NCI-H187 treated with DMSO at 0.1 percent for 48 hours (cell line): ENCODE results near the gene ROR2.
"Not testable (repeated sequence)": the region's sequence is repeated elsewhere in the genome, so short reads cannot be mapped to it uniquely, and the experiment has no call there.

Experiments used
- DNase-seq: peaks from one replicate; lab custom pipeline; 2025; lab: John Stamatoyannopoulos, UW

Gene ROR2

GRCh38 chr9:91629718-91630117, 320.3 kb downstream of the ROR2 start:
- no peak for DNase-seq

GRCh38 chr9:91628892-91629291, 321.1 kb downstream of the ROR2 start:
- no peak for DNase-seq

GRCh38 chr9:91625331-91625730, 324.7 kb downstream of the ROR2 start:
- DNase-seq, result no peak

GRCh38 chr9:91623004-91623403, 327.0 kb downstream of the ROR2 start:
- no peak for DNase-seq

- DNase-seq, result not testable (repeated sequence)
Measured at GRCh38 chr9:91622121-91622520, 327.9 kb downstream of the ROR2 start.

- not testable (repeated sequence) for DNase-seq
Measured at GRCh38 chr9:91614044-91614443, 336.0 kb downstream of the ROR2 start.

GRCh38 chr9:91611582-91611981, 338.4 kb downstream of the ROR2 start:
- no peak for DNase-seq

GRCh38 chr9:91606255-91606995, 343.6 kb downstream of the ROR2 start:
- DNase-seq, result no peak

GRCh38 chr9:91604451-91605179, 345.4 kb downstream of the ROR2 start:
- no peak for DNase-seq

GRCh38 chr9:91603932-91604331, 346.1 kb downstream of the ROR2 start:
- no peak for DNase-seq

- DNase-seq, result no peak
Measured at GRCh38 chr9:91599564-91599963, 350.5 kb downstream of the ROR2 start.

- no peak for DNase-seq
Measured at GRCh38 chr9:91591627-91592026, 358.4 kb downstream of the ROR2 start.

- DNase-seq, result no peak
Measured at GRCh38 chr9:91589101-91589553, 360.9 kb downstream of the ROR2 start.

- no peak for DNase-seq
Measured at GRCh38 chr9:91586282-91586681, 363.7 kb downstream of the ROR2 start.

GRCh38 chr9:91583966-91584365, 366.1 kb downstream of the ROR2 start:
- DNase-seq, result no peak

- DNase-seq, result no peak
Measured at GRCh38 chr9:91583161-91583875, 366.7 kb downstream of the ROR2 start.

- no peak for DNase-seq
Measured at GRCh38 chr9:91582181-91582580, 367.8 kb downstream of the ROR2 start.

GRCh38 chr9:91580136-91580535, 369.9 kb downstream of the ROR2 start:
- DNase-seq, result no peak

GRCh38 chr9:91578911-91579310, 371.1 kb downstream of the ROR2 start:
- DNase-seq, result no peak

GRCh38 chr9:91577633-91578061, 372.4 kb downstream of the ROR2 start:
- DNase-seq, result no peak

- DNase-seq, result no peak
Measured at GRCh38 chr9:91572811-91573210, 377.2 kb downstream of the ROR2 start.

- no peak for DNase-seq
Measured at GRCh38 chr9:91572044-91572443, 378.0 kb downstream of the ROR2 start.

- no peak for DNase-seq
Measured at GRCh38 chr9:91571036-91571435, 379.0 kb downstream of the ROR2 start.
